ENCODE results near the gene SLCO1A2. TPM values are rescaled to one million over a fixed set of nuclear protein-coding genes. Genes with fewer than 3 reads are reported as not detected.

The SLCO1A2 gene
- total RNA-seq, 1 experiment from 2014 or later = 10.3 TPM

DNA sequence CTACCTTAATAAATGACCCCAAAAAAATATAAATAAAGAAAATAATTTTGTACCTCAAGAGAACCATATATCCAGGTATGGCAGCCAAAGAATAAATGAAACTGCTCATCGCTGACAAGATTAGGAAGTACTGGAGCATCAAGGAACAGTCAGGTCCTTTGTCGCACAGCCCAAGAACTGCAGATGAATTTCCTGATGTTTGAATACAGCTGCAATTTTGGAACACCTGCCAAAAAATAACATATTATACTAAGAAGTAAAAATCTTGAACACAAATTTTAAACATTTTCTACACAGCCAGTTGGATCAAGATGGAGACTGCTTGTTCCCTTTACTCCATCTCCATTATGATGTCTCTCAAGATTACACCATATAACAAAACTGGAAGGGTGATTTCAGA lies 42.6 kb downstream of the SLCO1A2 start:
- Histone ChIP-seq H3K14ac (ENCODE audit: insufficient read depth, low read length) (no peak overlapping the region), H3K27me3 (ENCODE audit: insufficient read depth, low read length) (no peaks in the 10 kb centered on the region), H3K23ac (ENCODE audit: insufficient read length, low read depth, low read length) (no peak overlapping the region), H2AK5ac (ENCODE audit: insufficient read length, low read length) (no peak overlapping the region), H3K4ac (ENCODE audit: low read depth, low read length) (no peak overlapping the region), H3K27ac (ENCODE audit: insufficient read length, low read depth, low read length) (no peak overlapping the region), H3K9ac (ENCODE audit: extremely low read depth, insufficient read length, low read length) (no peak overlapping the region), H4K8ac (replicated peaks; ENCODE audit: insufficient read length, low read depth, low read length) (no peak overlapping the region), H3K79me1 (ENCODE audit: insufficient read depth, low read depth, low read length, poor library complexity, severe bottlenecking) (no peaks in the 10 kb centered on the region), H2AFZ (ENCODE audit: low read length) (no peak overlapping the region), H3K23me2 (ENCODE audit: insufficient read length, low read depth, low read length, poor library complexity, severe bottlenecking) (no peaks in the 10 kb centered on the region), H2BK12ac (ENCODE audit: insufficient read length, low read depth, low read length) (no peak overlapping the region), H3K9me3 (ENCODE audit: control insufficient read depth, low read depth, low read length) (no peaks in the 10 kb centered on the region), H2BK15ac (ENCODE audit: low read depth, low read length) (no peak overlapping the region), H3K4me1 (ENCODE audit: insufficient read depth, low read length) (no peaks in the 10 kb centered on the region), H4K5ac (ENCODE audit: insufficient read length, low read depth, low read length) (no peak overlapping the region), H3K79me2 (ENCODE audit: insufficient read depth, low read length) (no peaks in the 10 kb centered on the region), H3K18ac (ENCODE audit: insufficient read length, low read depth, low read length) (no peak overlapping the region), H2BK5ac (ENCODE audit: insufficient read length, low read length) (no peak overlapping the region), H4K91ac (ENCODE audit: insufficient read length, low read depth, low read length) (no peak overlapping the region), H2BK120ac (ENCODE audit: low read depth, low read length, poor library complexity, severe bottlenecking) (no peak overlapping the region), H4K20me1 (ENCODE audit: control insufficient read depth, insufficient read depth, insufficient read length) (no peaks in the 10 kb centered on the region), H3K4me2 (ENCODE audit: insufficient read depth, insufficient read length, low read length) (no peak overlapping the region), H3K56ac (ENCODE audit: insufficient read length, low read depth, low read length) (no peak overlapping the region), H2BK20ac (ENCODE audit: low read depth, low read length, poor library complexity, severe bottlenecking) (no peak overlapping the region), H3T11ph (ENCODE audit: low read length) (no peak overlapping the region)
- Mint-ChIP-seq H3K36me3 (ENCODE audit: insufficient read depth in 1 of 3, low read depth in 3 of 3) (peaks cover 0 to 4% (median 0%) of the 10 kb centered on the region in 3 experiments; a peak in 1 of 7 replicates), H3K9me3 (no peaks in the 10 kb centered on the region; a peak in 1 of 5 replicates), H3K27ac (no peak overlapping the region), H3K27me3 (ENCODE audit: low read depth) (no peaks in the 10 kb centered on the region), H3K4me1 (no peaks in the 10 kb centered on the region), H3K4me3 (no peak overlapping the region)
- WGBS (ENCODE audit: extremely low coverage, insufficient read length, low lambda C conversion rate) = no CpG with 5 or more reads among the region's 2 CpGs
- TF ChIP-seq, protein P1, sequence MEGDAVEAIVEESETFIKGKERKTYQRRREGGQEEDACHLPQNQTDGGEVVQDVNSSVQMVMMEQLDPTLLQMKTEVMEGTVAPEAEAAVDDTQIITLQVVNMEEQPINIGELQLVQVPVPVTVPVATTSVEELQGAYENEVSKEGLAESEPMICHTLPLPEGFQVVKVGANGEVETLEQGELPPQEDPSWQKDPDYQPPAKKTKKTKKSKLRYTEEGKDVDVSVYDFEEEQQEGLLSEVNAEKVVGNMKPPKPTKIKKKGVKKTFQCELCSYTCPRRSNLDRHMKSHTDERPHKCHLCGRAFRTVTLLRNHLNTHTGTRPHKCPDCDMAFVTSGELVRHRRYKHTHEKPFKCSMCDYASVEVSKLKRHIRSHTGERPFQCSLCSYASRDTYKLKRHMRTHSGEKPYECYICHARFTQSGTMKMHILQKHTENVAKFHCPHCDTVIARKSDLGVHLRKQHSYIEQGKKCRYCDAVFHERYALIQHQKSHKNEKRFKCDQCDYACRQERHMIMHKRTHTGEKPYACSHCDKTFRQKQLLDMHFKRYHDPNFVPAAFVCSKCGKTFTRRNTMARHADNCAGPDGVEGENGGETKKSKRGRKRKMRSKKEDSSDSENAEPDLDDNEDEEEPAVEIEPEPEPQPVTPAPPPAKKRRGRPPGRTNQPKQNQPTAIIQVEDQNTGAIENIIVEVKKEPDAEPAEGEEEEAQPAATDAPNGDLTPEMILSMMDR (conservative IDR thresholded peaks at IDR 0.05) = no peak
- no peak for DNase-seq

Data from H9 (cell line).